ENCODE data around the gene CCDC117.

DNA sequence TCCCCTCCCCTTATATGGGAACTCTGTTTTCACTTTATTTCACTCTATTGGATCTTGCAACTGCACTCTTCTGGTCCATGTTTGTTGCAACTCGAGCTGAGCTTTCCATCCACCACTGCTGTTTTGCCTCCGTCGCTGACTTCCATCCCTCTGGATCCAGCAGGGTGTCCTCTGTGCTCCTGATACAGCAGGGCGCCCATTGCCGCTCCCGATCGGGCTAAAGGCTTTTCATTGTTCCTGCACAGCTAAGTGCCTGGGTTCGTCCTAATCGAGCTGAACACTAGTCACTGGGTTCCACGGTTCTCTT, 11.1 kb upstream of the CCDC117 start:
- TF ChIP-seq EP300 (IDR thresholded peaks at IDR 0.05) (no peak), POLR2A (IDR thresholded peaks at IDR 0.05) (no peak), POLR2AphosphoS5 (IDR thresholded peaks at IDR 0.05) (no peak)
- TF ChIP-seq, protein P1, sequence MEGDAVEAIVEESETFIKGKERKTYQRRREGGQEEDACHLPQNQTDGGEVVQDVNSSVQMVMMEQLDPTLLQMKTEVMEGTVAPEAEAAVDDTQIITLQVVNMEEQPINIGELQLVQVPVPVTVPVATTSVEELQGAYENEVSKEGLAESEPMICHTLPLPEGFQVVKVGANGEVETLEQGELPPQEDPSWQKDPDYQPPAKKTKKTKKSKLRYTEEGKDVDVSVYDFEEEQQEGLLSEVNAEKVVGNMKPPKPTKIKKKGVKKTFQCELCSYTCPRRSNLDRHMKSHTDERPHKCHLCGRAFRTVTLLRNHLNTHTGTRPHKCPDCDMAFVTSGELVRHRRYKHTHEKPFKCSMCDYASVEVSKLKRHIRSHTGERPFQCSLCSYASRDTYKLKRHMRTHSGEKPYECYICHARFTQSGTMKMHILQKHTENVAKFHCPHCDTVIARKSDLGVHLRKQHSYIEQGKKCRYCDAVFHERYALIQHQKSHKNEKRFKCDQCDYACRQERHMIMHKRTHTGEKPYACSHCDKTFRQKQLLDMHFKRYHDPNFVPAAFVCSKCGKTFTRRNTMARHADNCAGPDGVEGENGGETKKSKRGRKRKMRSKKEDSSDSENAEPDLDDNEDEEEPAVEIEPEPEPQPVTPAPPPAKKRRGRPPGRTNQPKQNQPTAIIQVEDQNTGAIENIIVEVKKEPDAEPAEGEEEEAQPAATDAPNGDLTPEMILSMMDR (IDR thresholded peaks at IDR 0.05): no peak
